ENCODE data around the gene ANP32B. TPM values are rescaled to one million over a fixed set of nuclear protein-coding genes. Genes with fewer than 3 reads are reported as not detected.
A peak's percentile ranks its signal among the peaks of the same experiment; 100 is the strongest.

The ANP32B gene
- total RNA-seq, 2 donors from 2014 or later = 133 to 183 TPM

DNA sequence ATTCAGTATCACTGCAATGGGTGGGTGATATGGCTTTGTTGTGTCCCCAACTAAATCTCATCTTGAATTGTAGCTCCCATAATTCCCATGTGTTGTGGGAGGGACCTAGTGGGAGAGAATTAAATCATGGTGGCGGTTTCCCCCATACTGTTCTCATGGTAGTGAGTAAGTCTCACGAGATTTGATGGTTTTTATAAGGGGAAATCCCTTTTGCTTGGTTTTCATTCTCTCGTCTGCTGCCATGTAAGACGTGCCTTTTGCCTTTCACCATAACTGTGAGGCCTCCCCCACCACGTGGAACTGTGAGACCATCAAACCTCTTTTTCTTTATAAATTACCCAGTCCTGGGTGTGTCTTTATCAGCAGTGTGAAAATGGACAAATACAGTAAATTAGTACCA, 63.9 kb downstream of the ANP32B start:
- Histone ChIP-seq H3K9ac (ENCODE audit: low read depth in 2 of 2, low read length in 2 of 2) (no peak overlapping the region), H3K9me3 (no peaks in the 10 kb centered on the region), H3K4me1 (no peaks in the 10 kb centered on the region), H3K36me3 (no peaks in the 10 kb centered on the region), H3K27me3 (no peaks in the 10 kb centered on the region), H3K4me3 (no peak overlapping the region), H3K27ac (no peak overlapping the region)
- intact Hi-C loops (cut with DNase I) = no loop called here
- TF ChIP-seq, protein P1, sequence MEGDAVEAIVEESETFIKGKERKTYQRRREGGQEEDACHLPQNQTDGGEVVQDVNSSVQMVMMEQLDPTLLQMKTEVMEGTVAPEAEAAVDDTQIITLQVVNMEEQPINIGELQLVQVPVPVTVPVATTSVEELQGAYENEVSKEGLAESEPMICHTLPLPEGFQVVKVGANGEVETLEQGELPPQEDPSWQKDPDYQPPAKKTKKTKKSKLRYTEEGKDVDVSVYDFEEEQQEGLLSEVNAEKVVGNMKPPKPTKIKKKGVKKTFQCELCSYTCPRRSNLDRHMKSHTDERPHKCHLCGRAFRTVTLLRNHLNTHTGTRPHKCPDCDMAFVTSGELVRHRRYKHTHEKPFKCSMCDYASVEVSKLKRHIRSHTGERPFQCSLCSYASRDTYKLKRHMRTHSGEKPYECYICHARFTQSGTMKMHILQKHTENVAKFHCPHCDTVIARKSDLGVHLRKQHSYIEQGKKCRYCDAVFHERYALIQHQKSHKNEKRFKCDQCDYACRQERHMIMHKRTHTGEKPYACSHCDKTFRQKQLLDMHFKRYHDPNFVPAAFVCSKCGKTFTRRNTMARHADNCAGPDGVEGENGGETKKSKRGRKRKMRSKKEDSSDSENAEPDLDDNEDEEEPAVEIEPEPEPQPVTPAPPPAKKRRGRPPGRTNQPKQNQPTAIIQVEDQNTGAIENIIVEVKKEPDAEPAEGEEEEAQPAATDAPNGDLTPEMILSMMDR (IDR thresholded peaks at IDR 0.05) = no peak
- DNase-seq = no peak

DNA sequence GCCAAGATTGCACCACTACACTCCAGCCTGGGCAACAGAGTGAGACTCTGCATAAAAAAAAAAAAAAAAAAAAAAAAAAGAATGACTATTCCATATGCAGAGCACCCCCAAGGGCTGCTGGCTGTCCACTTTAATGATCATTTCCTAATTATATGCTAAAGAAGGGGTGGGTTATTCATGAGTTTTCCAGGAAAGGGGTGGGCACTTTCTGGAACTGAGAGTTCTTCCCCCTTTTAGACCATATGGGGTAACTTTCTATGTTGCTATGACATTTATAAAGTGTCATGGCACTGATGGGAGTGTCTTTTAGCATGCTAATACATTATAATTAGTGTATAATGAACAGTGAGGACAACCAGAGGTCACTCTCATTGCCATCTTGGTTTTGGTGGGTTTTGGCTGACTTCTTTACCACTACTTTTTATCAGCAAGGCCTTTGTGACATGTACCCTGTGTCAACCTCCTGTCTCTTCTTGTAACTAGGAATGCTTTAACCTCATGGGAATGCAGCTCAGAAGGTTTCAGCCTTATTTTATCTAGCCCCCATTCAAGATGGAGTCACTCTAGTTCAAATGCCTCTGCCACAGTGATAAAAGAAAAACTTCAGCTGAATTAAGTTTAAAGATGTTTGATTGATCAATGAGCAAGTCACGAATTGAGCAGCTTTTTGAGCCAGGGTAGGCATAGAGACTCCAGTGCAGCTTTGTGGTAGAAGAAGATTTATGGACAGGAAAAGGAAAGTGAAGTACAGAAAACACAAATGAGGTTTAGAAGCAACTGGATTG, 66.3 kb downstream of the ANP32B start:
- no peaks in the 10 kb centered on the region for H3K27me3 ChIP-seq
- no peak overlapping the region for H3K9ac ChIP-seq (ENCODE audit: low read depth in 2 of 2, low read length in 2 of 2)
- no peaks in the 10 kb centered on the region for H3K9me3 ChIP-seq
- no peak overlapping the region for H3K4me3 ChIP-seq
- TF ChIP-seq, protein P1 (IDR thresholded peaks at IDR 0.05) = no peak
- intact Hi-C loops (cut with DNase I) = no loop called here
- no peak for DNase-seq
- H3K36me3 ChIP-seq = no peaks in the 10 kb centered on the region
- H3K27ac ChIP-seq = no peak overlapping the region
- no peaks in the 10 kb centered on the region for H3K4me1 ChIP-seq

DNA sequence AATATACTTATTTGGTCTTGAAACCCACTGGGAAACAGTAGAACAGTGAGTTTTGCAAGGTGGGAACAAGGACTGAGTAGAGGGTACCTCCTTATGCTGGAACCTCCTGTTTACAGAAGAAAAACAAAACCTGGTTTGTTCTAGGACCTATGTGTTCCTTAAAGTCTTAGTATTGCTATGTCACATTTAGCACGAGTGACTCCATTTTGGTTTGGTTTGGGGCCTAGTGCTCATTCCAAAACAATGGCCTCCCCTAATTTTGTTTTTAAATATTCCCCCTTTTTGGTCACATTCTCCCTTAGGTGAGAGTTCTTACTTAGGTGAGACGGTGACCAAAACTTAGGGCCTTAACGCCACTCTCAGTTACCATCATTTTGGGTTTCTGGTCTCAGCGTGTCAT, 67.2 kb downstream of the ANP32B start:
- Histone ChIP-seq H3K9ac (ENCODE audit: low read depth in 2 of 2, low read length in 2 of 2) (no peak overlapping the region), H3K27ac (no peak overlapping the region), H3K9me3 (no peaks in the 10 kb centered on the region), H3K27me3 (no peaks in the 10 kb centered on the region), H3K4me1 (no peaks in the 10 kb centered on the region), H3K36me3 (no peaks in the 10 kb centered on the region), H3K4me3 (no peak overlapping the region)
- TF ChIP-seq, protein P1 (IDR thresholded peaks at IDR 0.05) = no peak
- no peak for DNase-seq
- intact Hi-C loops (cut with DNase I) = no loop called here

DNA sequence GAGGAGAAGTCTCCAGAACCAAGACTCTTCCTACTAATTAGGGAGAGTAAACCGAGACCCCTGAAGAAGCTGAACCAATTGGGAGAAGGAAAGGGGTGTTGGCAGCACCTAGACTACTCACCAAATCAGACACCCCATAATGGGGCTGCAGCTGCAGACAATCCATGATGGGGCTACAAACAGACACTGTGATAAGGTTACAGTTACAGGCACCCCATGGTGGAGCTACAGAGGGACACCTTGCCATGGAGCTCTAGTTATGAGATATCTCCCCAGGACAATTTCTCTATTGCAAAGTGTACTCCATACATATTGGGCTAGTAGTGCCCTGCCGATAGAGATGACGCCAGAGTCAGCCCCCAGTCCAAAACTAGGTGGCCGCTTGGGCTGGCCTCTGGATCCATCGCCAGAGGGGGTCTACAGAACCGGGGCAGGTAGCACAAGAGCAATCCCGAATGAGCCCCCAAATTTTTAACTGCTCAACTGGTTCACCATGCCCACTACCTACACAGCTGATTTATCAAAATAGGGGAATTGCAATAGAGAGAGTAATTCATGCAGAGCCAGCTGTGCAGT, 71.3 kb downstream of the ANP32B start:
- Histone ChIP-seq H3K27ac (no peak overlapping the region), H3K4me1 (no peaks in the 10 kb centered on the region), H3K27me3 (no peaks in the 10 kb centered on the region), H3K36me3 (no peaks in the 10 kb centered on the region), H3K9me3 (no peaks in the 10 kb centered on the region), H3K9ac (ENCODE audit: low read depth in 2 of 2, low read length in 2 of 2) (no peak overlapping the region), H3K4me3 (no peak overlapping the region)
- DNase-seq = no peak
- TF ChIP-seq, protein P1 (IDR thresholded peaks at IDR 0.05) = no peak
- intact Hi-C loops (cut with DNase I) = no loop called here

DNA sequence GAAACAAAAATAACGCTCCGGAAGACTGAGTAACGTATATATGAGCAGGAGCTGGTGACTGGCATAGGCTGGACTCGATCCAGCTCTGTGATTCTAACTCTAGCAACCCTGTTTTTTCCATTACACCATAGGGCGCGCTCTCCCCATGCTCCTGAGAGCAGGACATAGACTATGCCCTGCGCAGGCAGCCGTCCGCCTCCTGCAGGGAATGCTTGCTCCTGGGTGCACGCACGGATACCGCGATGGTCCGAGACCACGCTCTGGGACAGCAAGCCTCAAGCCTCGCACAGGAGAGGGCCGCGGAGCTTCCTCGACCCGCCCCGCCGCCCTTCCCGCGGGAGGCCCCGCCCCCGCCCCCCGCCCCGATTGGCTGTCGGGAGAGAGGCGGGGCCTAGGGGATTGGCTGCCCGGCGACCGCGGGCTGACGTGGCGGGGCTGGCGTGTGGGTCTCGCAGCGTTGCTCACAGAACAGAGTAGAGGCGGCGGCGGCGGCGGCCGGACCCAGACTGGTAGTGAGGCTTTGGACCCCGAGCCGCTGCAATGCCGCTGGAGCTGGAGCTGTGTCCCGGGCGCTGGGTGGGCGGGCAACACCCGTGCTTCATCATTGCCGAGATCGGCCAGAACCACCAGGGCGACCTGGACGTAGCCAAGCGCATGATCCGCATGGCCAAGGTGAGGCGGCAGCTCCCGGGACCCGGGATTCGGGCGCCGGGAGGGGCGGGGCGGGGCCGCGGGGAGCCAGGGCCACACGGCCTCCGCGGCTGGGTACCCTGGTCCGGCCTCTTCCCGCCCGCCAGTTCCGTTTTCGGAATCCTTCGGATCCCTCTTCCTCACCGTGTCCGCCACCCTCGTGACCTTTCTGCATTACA, 73.4 kb downstream of the ANP32B start, which contains the start of gene NANS:
Gene NANS, plus strand, starts transcription at position 464 of the 869 bp plus-strand sequence. Its CDS starts 77 bp downstream, at position 541.
- Histone ChIP-seq H3K27me3 (no peaks in the 10 kb centered on the region), H3K9ac (ENCODE audit: low read depth in 2 of 2, low read length in 2 of 2) (peak within 1 kb of the TSS; percentile 93 to 99), H3K27ac (peak within 1 kb of the TSS; percentile 89), H3K9me3 (no peaks in the 10 kb centered on the region), H3K4me3 (peak within 1 kb of the TSS; percentile 68), H3K36me3 (peaks cover 6% of the 10 kb centered on the region), H3K4me1 (no peaks in the 10 kb centered on the region)
- peak; percentile 96 for DNase-seq
- intact Hi-C loops (cut with DNase I) = no loop called here
- TF ChIP-seq, protein P1 (IDR thresholded peaks at IDR 0.05) = no peak
